DOHH2 (cell line): ENCODE data around the gene ARHGDIA.

Experiments used
- H3F3A ChIP-seq: fragments of 200-600 bp; sonication (generic), shearing (Covaris generic); 2 replicates; pipeline ENCODE4 v1.6.0; 2016; ENCODE audit warnings: antibody characterized with exemption, mild to moderate bottlenecking; ENCODE audit not compliant: control insufficient read depth, insufficient read depth
- H3K27ac ChIP-seq: fragments of 200-600 bp; sonication (generic); 2 replicates; pipeline ENCODE4 v1.5.1; 2014; ENCODE audit warnings: low read depth, mild to moderate bottlenecking, low read length, moderate library complexity
- H3K27me3 ChIP-seq: fragments of 200-600 bp; sonication (generic); 2 replicates; pipeline ENCODE4 v1.6.1; 2014; ENCODE audit warnings: mild to moderate bottlenecking, low read length, mixed read lengths; ENCODE audit not compliant: control insufficient read depth
- H3K36me3 ChIP-seq: fragments of 200-600 bp; sonication (generic); 2 replicates; pipeline ENCODE4 v1.6.1; 2014; ENCODE audit warnings: mild to moderate bottlenecking, low read length, moderate library complexity, mixed read lengths; ENCODE audit not compliant: control insufficient read depth
- H3K4me1 ChIP-seq: fragments of 200-600 bp; sonication (generic); 2 replicates; pipeline ENCODE4 v1.6.1; 2014; ENCODE audit warnings: mild to moderate bottlenecking, low read length, mixed read lengths; ENCODE audit not compliant: control insufficient read depth
- H3K4me2 ChIP-seq: fragments of 200-600 bp; sonication (generic); 2 replicates; pipeline ENCODE4 v1.6.0; 2014; ENCODE audit warnings: mild to moderate bottlenecking, low read length, moderate library complexity
- H3K4me3 ChIP-seq: fragments of 200-600 bp; sonication (generic); 2 replicates; pipeline ENCODE4 v1.5.1; 2014; ENCODE audit warnings: mild to moderate bottlenecking, low read length, mixed read lengths
- H3K79me2 ChIP-seq: fragments of 200-600 bp; sonication (generic); 2 replicates; pipeline ENCODE4 v1.6.1; 2014; ENCODE audit warnings: mild to moderate bottlenecking, low read length, mixed read lengths; ENCODE audit not compliant: control insufficient read depth
- H3K9me2 ChIP-seq: fragments of 200-600 bp; sonication (generic); replicated peaks from 2 replicates; pipeline ENCODE4 v1.6.1; 2014; ENCODE audit warnings: mild to moderate bottlenecking, low read length, mixed read lengths; ENCODE audit not compliant: control insufficient read depth
- H3K9me3 ChIP-seq: fragments of 200-600 bp; sonication (generic); 2 replicates; pipeline ENCODE4 v1.6.1; 2014; ENCODE audit warnings: antibody characterized with exemption, low read length, mixed read lengths; ENCODE audit not compliant: control insufficient read depth, insufficient read depth
- H4K20me1 ChIP-seq: fragments of 200-600 bp; sonication (generic); 2 replicates; pipeline ENCODE4 v1.6.0; 2014; ENCODE audit warnings: low read depth, mild to moderate bottlenecking, antibody characterized with exemption, low read length, moderate library complexity; ENCODE audit not compliant: control insufficient read depth, insufficient read depth
- CTCF ChIP-seq: fragments of 200-600 bp; sonication (generic); IDR thresholded peaks from one replicate; pipeline ENCODE4 v1.5.1; 2014; ENCODE audit warnings: antibody characterized with exemption, mild to moderate bottlenecking, low read depth, low read length; ENCODE audit not compliant: poor library complexity, severe bottlenecking
- EZH2phosphoT487 ChIP-seq: fragments of 200-600 bp; sonication (generic); IDR thresholded peaks from 2 replicates; pipeline ENCODE4 v1.6.1; 2017; ENCODE audit warnings: borderline replicate concordance, mild to moderate bottlenecking, antibody characterized with exemption, low read length, moderate library complexity, mixed read lengths

Gene ARHGDIA

GRCh38 chr17:81822312-81822637 is 48.9 kb downstream of the ARHGDIA start:
- no peak overlapping the region for H3K4me3 ChIP-seq
- no peak overlapping the region for H3K4me2 ChIP-seq
- H3K9me3 ChIP-seq: no peaks in the 10 kb centered on the region
- H3K27ac ChIP-seq: no peak overlapping the region
- H3K36me3 ChIP-seq: no peaks in the 10 kb centered on the region
- H3K79me2 ChIP-seq: no peaks in the 10 kb centered on the region
- H3F3A ChIP-seq: no peaks in the 10 kb centered on the region
- H4K20me1 ChIP-seq: no peaks in the 10 kb centered on the region
- no peaks in the 10 kb centered on the region for H3K4me1 ChIP-seq
- no peaks in the 10 kb centered on the region for H3K27me3 ChIP-seq
- TF ChIP-seq EZH2phosphoT487 (no peak), CTCF (no peak)
- no peaks in the 10 kb centered on the region for H3K9me2 ChIP-seq

- Histone ChIP-seq H3K27me3 (no peaks in the 10 kb centered on the region), H3K9me3 (no peaks in the 10 kb centered on the region), H4K20me1 (no peaks in the 10 kb centered on the region), H3K79me2 (no peaks in the 10 kb centered on the region), H3K4me1 (no peaks in the 10 kb centered on the region), H3K36me3 (no peaks in the 10 kb centered on the region), H3K9me2 (no peaks in the 10 kb centered on the region), H3K4me3 (no peak overlapping the region), H3F3A (no peaks in the 10 kb centered on the region), H3K27ac (no peak overlapping the region), H3K4me2 (no peak overlapping the region)
- TF ChIP-seq CTCF (peak; percentile 32), EZH2phosphoT487 (no peak)
Measured at GRCh38 chr17:81821603-81822311, 49.4 kb downstream of the ARHGDIA start.

GRCh38 chr17:81821147-81821546 is 50.0 kb downstream of the ARHGDIA start:
- Histone ChIP-seq H3K4me2 (no peak overlapping the region), H3K79me2 (no peaks in the 10 kb centered on the region), H3F3A (no peaks in the 10 kb centered on the region), H3K9me3 (no peaks in the 10 kb centered on the region), H3K4me3 (no peak overlapping the region), H3K4me1 (no peaks in the 10 kb centered on the region), H3K27me3 (no peaks in the 10 kb centered on the region), H3K27ac (no peak overlapping the region), H3K36me3 (no peaks in the 10 kb centered on the region), H3K9me2 (no peaks in the 10 kb centered on the region), H4K20me1 (no peaks in the 10 kb centered on the region)
- no peak for TF ChIP-seq EZH2phosphoT487
- TF ChIP-seq CTCF: no peak
